ENCODE data around the gene LYRM7. TPM values are rescaled to one million over a fixed set of nuclear protein-coding genes. Genes with fewer than 3 reads are reported as not detected.

Gene LYRM7
- total and polyA plus RNA-seq, 12 donors, result 5.3 to 31.5 (median 23.9) TPM

DNA sequence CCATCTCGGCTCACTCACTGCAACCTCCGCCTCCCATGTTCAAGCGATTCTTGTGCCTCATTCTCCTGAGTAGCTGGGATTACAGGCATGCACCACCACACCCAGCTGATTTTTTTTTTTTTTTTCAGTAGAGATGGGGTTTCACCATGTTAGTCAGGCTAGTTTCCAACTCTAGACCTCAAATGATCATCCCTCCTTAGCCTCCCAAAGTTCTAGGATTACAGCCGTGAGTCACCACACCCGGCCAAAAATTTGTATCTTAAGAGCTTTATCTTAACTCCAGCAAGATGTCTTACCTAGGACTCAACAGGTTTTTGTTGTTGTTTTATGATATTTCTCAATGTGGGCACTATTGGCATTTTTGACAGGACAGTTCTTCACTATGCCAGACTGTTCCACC is 27.9 kb downstream of the LYRM7 start:
- Histone ChIP-seq H3K9me3 (no peaks in the 10 kb centered on the region), H3K36me3 (peaks cover 0 to 43% (median 0%) of the 10 kb centered on the region in 9 donors), H3K4me1 (no peaks in the 10 kb centered on the region), H3K27me3 (no peaks in the 10 kb centered on the region), H3K4me3 (no peak overlapping the region), H3K27ac (no peak overlapping the region)
- TF ChIP-seq, protein P1, sequence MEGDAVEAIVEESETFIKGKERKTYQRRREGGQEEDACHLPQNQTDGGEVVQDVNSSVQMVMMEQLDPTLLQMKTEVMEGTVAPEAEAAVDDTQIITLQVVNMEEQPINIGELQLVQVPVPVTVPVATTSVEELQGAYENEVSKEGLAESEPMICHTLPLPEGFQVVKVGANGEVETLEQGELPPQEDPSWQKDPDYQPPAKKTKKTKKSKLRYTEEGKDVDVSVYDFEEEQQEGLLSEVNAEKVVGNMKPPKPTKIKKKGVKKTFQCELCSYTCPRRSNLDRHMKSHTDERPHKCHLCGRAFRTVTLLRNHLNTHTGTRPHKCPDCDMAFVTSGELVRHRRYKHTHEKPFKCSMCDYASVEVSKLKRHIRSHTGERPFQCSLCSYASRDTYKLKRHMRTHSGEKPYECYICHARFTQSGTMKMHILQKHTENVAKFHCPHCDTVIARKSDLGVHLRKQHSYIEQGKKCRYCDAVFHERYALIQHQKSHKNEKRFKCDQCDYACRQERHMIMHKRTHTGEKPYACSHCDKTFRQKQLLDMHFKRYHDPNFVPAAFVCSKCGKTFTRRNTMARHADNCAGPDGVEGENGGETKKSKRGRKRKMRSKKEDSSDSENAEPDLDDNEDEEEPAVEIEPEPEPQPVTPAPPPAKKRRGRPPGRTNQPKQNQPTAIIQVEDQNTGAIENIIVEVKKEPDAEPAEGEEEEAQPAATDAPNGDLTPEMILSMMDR (IDR thresholded peaks at IDR 0.05), result no peak
- no peak for ATAC-seq
- intact Hi-C loops (cut with DNase I), result no loop called here
- WGBS, 2 donors, result 97 to 99% methylated on average over 5 of the region's 5 CpGs
- DNase-seq, result no peak

DNA sequence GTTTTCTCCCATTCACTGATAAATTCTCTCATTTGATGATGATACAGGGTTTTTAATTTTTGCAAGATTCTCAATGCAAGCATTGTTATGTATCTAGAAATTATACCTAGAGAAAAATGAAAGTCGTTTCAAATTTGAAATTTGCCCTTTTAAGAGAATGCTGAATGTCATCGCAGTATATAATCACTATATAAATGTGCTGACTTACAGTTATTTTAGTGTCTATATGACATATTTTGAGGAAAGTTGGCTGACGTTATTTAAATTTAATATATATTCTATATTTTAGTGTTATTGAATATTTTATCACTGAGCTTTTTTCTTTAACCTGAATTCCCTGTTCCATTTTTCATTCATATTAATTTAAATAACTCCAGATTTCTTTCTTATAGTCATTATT is 29.8 kb downstream of the LYRM7 start:
- H3K4me1 ChIP-seq, result no peaks in the 10 kb centered on the region
- intact Hi-C loops (cut with DNase I), result no loop called here
- no peak overlapping the region for H3K27ac ChIP-seq
- no peaks in the 10 kb centered on the region for H3K27me3 ChIP-seq
- ATAC-seq, result no peak
- WGBS, 2 donors, result 94 to 95% methylated on average over 3 of the region's 3 CpGs
- no peaks in the 10 kb centered on the region for H3K9me3 ChIP-seq
- DNase-seq, result no peak
- TF ChIP-seq, protein P1 (IDR thresholded peaks at IDR 0.05), result no peak
- peaks cover 0 to 43% (median 0%) of the 10 kb centered on the region in 9 donors for H3K36me3 ChIP-seq
- H3K4me3 ChIP-seq, result no peak overlapping the region

DNA sequence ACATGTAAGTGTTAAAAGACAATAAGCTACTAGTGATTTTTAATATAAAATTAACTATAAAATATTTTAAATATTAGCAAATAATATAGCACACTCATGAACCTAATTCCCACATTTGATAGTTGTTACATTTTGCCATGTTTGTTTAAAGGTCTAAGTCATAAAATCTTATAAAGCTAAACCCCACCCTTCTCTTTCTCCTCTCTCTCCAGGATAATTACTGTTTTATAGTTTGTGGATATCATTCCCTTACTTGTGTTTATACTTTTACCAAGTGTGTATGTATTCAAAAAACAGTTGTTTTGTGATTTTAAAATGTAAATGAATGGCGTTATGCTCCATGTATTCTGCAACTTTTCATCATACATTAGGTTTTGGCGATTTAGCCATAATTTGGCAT is 34.2 kb downstream of the LYRM7 start:
- Histone ChIP-seq H3K4me1 (peaks cover 0 to 11% (median 0%) of the 10 kb centered on the region in 9 donors), H3K27ac (no peak overlapping the region), H3K27me3 (no peaks in the 10 kb centered on the region), H3K9me3 (no peaks in the 10 kb centered on the region), H3K4me3 (no peak overlapping the region), H3K36me3 (peaks cover 0 to 35% (median 0%) of the 10 kb centered on the region in 9 donors)
- DNase-seq, result no peak
- TF ChIP-seq, protein P1 (IDR thresholded peaks at IDR 0.05), result no peak
- intact Hi-C loops (cut with DNase I), result no loop called here
- WGBS, 2 donors, result 91 to 96% methylated on average over 2 of the region's 2 CpGs
- no peak for ATAC-seq

DNA sequence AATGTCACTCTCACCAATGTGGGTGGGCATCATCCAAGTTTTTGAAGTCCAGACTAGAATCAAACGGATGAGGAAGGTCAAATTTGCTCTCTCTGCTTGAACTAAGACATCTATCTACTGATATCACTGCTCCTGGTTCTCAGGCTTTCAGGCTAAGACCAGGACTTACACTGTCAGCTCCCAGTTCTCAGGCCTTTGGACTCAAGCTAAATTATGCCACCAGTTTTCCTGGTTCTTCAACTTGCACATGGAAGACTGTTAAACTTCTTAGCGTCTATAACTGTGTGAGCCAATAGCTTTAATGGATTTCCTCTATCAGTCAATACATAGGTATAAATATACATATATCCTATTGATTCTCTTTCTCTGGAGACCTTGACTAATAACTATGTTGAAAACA is 35.3 kb downstream of the LYRM7 start:
- Histone ChIP-seq H3K9me3 (no peaks in the 10 kb centered on the region), H3K36me3 (peaks cover 0 to 26% (median 0%) of the 10 kb centered on the region in 9 donors), H3K27ac (no peak overlapping the region), H3K4me3 (no peak overlapping the region), H3K4me1 (peaks cover 0 to 17% (median 0%) of the 10 kb centered on the region in 9 donors), H3K27me3 (no peaks in the 10 kb centered on the region)
- no peak for DNase-seq
- ATAC-seq, result no peak
- 90 to 92% methylated on average over 2 of the region's 2 CpGs for WGBS, 2 donors
- intact Hi-C loops (cut with DNase I), result no loop called here
- TF ChIP-seq, protein P1 (IDR thresholded peaks at IDR 0.05), result no peak
